Cardiac fibroblast (primary cell): ENCODE data around the gene PARD6G.
"Not testable (repeated sequence)": the region's sequence is repeated elsewhere in the genome, so short reads cannot be mapped to it uniquely, and the experiment has no call there.

Experiments
- DNase-seq, 2 donors: peaks; one replicate each; pipeline versions ENCODE4 v3.0.0 to v3.0.0-alpha.2; 2010; ENCODE audit warnings: low read depth in 2 of 2
- H3K4me3 ChIP-seq, 2 donors: replicated peaks in 1 of 2; 1 replicate in 1 of 2; 2 replicates in 1 of 2; pipeline ENCODE4 v1.5.1; 2011; ENCODE audit warnings: low read depth in 2 of 2, low read length in 2 of 2, mild to moderate bottlenecking in 2 of 2, moderate library complexity in 1 of 2
- TF ChIP-seq, protein P1 (sequence below): IDR thresholded peaks from one replicate; pipeline ENCODE4 v1.5.1; 2011; ENCODE audit warnings: low read depth, mild to moderate bottlenecking, low read length, inconsistent platforms

The PARD6G gene

DNA sequence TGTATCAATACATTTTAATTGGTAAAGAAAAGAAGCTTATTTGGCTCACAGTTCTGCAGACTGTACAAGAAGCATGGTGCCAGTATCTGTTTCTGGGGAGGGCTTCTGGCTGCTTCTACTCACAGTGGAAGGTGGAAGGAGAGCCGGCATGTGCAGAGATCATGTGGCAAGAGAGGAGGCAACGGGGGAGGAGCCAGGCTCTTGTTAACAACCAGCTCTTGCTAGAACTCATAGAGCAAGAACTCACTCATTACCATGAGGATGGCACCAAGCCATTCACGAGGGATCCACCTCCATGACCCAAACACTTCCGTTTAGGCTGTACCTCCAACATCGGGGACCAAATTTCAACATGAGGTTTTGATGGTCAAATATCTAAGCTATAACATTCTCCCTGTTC lies 7.5 kb downstream of the PARD6G start:
- no peak for DNase-seq
- no peak overlapping the region for H3K4me3 ChIP-seq
- TF ChIP-seq, protein P1, sequence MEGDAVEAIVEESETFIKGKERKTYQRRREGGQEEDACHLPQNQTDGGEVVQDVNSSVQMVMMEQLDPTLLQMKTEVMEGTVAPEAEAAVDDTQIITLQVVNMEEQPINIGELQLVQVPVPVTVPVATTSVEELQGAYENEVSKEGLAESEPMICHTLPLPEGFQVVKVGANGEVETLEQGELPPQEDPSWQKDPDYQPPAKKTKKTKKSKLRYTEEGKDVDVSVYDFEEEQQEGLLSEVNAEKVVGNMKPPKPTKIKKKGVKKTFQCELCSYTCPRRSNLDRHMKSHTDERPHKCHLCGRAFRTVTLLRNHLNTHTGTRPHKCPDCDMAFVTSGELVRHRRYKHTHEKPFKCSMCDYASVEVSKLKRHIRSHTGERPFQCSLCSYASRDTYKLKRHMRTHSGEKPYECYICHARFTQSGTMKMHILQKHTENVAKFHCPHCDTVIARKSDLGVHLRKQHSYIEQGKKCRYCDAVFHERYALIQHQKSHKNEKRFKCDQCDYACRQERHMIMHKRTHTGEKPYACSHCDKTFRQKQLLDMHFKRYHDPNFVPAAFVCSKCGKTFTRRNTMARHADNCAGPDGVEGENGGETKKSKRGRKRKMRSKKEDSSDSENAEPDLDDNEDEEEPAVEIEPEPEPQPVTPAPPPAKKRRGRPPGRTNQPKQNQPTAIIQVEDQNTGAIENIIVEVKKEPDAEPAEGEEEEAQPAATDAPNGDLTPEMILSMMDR = no peak

DNA sequence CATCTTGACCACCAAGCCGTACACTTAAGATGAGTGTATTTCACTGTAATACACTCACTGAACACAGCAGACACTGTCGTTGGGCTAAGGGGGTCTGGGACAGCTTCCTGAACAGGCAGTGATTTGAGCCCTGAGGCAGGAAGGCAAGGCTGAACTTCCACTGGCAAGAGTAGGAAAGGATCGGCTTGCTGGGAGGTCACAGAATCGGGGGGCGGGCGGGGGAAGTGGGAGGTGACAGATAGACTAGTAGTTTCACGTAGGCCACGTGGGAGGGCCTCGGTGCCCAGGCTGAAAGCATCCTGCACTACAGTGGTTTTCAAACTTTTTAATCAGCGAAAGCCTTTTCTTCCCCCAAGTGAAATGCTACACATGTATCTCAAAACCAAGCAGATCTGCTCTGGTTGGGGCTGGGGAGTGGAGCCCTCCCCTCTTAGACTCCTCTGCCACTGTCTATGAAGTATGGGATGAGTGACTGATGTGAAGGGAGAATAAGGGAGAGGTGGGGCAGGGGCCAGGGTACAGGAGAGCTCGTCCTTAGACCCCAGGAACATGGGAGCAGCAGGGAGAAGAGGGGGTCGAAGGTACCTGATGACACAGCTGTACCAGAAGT lies 8.6 kb downstream of the PARD6G start:
- H3K4me3 ChIP-seq = no peak overlapping the region

DNA sequence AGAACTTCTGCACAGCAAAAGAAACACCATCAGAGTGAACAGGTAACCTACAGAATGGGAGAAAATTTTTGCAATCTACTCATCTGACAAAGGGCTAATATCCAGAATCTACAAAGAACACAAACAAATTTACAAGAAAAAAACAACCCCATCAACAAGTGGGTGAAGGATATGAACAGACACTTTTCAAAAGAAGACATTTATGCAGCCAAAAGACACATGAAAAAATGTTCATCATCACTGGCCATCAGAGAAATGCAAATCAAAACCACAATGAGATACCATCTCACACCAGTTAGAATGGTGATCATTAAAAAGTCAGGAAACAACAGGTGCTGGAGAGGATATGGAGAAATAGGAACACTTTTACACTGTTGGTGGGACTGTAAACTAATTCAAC lies 9.8 kb downstream of the PARD6G start:
- H3K4me3 ChIP-seq, DNase-seq: not testable (repeated sequence)

More for the DNA sequence above, 8.6 kb downstream of the PARD6G start:
- no peak for DNase-seq
- TF ChIP-seq, protein P1 = no peak

DNA sequence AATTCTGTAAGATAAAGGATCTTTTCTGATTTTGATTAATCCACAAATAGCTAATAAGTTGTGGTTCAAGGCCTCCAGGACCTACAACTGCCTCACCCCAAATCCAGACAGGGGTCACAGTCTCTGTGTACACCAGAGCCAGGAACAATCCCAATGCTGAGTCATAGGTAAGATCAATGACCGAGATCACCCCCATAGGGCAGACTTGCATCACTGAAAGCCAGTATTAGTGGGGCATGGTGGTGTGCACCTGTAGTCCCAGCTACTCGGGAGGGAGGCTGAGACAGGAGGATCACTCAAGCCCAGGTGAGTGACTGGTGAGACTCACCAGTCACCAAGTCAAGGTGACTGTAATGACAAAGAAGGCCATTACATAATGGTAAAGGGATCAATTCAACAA lies 12.9 kb downstream of the PARD6G start:
- no peak overlapping the region for H3K4me3 ChIP-seq
- TF ChIP-seq, protein P1 = no peak
- DNase-seq = no peak

DNA sequence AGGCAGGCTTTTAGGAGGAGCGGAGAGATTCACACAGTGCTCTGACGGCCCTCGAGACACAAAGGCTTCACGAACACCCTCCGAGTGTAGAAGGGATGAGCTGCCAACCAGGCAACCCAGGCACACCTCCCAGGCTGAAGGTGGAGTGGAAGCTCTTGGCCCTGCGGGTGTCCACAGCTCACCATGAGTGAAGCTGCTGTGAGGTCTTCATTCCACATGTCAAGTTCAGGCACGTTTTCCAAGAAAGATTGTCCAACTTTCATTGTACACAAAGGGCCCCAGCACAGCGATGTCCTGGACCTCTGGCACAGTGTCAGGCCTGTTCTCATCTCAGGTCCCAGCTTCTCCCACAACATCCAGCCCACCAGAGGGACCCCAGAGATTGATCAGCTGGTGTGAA lies 13.4 kb downstream of the PARD6G start:
- no peak for DNase-seq
- TF ChIP-seq, protein P1 = no peak

DNA sequence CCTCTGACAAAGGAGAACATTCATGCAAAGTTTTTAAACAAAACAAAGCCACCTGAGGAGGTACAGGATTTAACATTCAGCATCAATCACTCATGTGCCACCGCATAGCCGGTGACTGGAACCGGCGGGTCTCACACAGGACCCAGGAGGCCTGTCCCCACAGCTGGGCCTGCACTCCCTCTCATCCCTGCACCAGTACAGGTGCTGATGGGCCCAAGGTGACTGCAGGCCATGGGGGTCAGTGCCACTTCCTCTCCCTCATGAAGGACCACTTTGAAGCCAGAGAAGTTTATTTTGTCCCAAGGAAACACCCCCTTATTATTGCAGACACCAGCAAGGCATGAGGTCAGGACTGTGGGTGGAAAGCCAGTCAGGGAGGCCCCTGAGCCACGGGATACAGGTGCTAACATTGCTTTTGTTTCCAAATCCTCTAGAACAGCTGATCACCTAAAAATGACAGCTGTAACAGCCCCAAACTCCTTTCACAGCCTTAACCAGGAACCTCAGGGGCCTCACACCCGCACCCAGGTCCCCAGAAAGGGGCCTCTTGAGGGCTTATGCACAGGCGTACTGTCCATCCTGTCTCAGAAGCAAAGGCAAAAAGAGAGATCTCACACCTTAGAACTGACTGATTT lies 14.0 kb downstream of the PARD6G start:
- H3K4me3 ChIP-seq = no peak overlapping the region
- DNase-seq = no peak
- TF ChIP-seq, protein P1 = no peak

More for the DNA sequence above, 13.4 kb downstream of the PARD6G start:
- H3K4me3 ChIP-seq = no peak overlapping the region

DNA sequence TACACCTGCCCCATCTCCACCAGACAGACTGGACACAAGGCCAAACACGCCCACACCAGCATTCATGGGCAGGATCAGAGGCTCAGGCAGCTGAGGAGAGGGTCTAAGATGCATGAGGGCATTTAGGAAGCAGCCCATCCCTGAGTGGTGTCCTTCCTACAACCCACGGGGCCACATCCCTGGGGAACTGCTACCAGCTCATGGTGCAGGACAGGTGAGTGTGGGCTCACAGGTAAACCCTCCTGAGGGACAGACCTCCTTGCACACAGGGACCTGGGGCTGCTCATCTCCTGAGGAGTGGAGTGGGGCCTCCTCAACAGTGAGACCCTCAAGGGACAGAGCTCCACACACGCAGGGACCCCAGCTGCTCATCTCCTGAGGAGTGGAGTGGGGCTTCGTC lies 14.6 kb downstream of the PARD6G start:
- TF ChIP-seq, protein P1 = no peak
- H3K4me3 ChIP-seq = no peak overlapping the region
- no peak for DNase-seq
